Cardiac fibroblast (primary cell): Measurements from ENCODE around the gene TSSK6.

Experiments
- DNase-seq, 2 donors: peaks; one replicate each; pipeline versions ENCODE4 v3.0.0 to v3.0.0-alpha.2; 2010; ENCODE audit warnings: low read depth in 2 of 2
- H3K4me3 ChIP-seq, 2 donors: replicated peaks in 1 of 2; 1 replicate in 1 of 2; 2 replicates in 1 of 2; pipeline ENCODE4 v1.5.1; 2011; ENCODE audit warnings: low read depth in 2 of 2, low read length in 2 of 2, mild to moderate bottlenecking in 2 of 2, moderate library complexity in 1 of 2
- TF ChIP-seq, protein P1 (sequence below): IDR thresholded peaks from one replicate; pipeline ENCODE4 v1.5.1; 2011; ENCODE audit warnings: low read depth, mild to moderate bottlenecking, low read length, inconsistent platforms

Gene TSSK6

DNA sequence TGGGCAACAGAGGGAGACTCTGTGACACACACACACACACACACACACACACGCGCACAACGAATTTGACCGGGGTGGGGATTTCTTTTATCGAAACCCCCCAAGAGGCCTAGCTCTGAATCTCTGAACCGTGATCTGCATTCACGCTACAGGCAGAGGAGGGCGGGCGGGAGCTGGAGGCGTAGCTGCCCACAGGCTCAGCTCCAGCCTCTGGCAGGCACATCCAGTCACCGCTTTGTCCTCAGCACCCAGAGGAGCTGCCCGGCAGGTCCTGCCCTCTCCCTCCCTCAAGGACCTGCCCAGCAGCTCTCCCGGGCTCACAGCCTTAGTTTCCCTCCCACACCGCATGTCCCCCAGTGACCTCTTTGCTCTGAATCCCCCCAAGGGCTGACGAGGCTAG, 42.7 kb upstream of the TSSK6 start:
- H3K4me3 ChIP-seq: no peak overlapping the region
- no peak for DNase-seq
- TF ChIP-seq, protein P1, sequence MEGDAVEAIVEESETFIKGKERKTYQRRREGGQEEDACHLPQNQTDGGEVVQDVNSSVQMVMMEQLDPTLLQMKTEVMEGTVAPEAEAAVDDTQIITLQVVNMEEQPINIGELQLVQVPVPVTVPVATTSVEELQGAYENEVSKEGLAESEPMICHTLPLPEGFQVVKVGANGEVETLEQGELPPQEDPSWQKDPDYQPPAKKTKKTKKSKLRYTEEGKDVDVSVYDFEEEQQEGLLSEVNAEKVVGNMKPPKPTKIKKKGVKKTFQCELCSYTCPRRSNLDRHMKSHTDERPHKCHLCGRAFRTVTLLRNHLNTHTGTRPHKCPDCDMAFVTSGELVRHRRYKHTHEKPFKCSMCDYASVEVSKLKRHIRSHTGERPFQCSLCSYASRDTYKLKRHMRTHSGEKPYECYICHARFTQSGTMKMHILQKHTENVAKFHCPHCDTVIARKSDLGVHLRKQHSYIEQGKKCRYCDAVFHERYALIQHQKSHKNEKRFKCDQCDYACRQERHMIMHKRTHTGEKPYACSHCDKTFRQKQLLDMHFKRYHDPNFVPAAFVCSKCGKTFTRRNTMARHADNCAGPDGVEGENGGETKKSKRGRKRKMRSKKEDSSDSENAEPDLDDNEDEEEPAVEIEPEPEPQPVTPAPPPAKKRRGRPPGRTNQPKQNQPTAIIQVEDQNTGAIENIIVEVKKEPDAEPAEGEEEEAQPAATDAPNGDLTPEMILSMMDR: no peak

DNA sequence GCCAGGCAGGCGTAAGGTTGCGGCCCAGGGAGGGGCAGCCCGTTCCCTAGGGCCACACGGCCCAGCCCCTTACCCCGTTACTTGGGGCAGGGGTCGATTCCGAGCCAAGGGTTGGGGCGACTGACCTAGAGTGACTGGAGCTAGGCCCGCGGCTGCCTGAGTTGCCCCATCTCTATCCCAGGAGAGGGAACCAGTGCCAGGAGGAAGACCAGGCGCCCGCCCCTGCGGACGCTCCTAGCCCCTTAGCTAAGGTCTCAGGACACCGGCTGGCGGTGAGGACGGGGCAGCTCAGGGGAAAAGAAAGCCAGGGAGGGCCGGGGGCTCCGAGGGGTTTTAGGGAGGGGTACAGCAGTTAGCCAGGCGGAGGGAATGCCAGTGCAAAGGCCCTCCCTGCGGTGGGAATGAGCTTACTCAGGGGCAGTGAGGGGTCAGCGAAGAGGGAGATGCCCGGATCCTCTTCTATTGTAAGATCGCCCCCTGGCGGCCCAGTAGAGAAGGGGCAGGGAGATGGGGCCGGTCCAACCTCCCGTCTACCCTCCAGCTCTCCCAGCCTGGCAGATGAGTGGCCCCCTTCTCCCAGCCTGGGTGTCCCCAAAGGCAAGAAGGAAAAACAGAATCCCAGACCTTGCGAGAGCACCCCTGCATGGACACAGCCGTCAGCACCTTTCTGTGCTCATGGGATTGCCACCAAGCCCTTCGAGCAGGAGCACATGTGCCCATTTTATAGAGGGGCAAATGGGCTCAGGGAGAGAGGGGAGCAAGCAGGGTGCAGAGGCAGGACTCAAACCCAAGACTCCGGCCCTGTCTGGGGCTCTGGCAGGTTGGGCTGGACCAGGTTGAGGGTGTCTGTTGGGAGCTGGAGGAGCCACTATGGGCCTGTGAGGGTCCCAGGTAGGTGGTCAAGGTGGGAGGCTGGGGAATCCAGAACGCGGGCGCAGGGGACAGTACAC, 39.0 kb upstream of the TSSK6 start:
- TF ChIP-seq, protein P1: peak; percentile 86
- no peak overlapping the region for H3K4me3 ChIP-seq
- DNase-seq: peak; percentile 41 to 54

DNA sequence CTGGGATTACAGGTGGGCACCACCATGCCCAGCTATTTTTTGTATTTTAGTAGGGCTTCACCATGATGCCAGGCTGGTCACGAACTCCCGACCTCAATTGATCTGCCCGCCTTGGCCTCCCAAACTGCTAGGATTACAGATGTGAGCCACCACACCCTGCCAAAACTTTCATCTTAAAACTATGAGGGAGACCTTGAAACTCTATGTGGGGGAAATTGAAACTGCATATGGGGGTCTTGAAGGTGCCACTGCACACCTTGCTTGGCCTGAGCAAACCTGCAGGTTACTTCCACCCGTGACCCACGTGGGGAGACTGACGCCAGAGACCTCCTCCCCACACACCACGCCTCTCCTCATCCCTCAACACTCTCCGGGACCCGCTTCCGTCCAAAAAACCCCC, 38.3 kb upstream of the TSSK6 start:
- no peak overlapping the region for H3K4me3 ChIP-seq
- no peak for DNase-seq
- TF ChIP-seq, protein P1: no peak

DNA sequence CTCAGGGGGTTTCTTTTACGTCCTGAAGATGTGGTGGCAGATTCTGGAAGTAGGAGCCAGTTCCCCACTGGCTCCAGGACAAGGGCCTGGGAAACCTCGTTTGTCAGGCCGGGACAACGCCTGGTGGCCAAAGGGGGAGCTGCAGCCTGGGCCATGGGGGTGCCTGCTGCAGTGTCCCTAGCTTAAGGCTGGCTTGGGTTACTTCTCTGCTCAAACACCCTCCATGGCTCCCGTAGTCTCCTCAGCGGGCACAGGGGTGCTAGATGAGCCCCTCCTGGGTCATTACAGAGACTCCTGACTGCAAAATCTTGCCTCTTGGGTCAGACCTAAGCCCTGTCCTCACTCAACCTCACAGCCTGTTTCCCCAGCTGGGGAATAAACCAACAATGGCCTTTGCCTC, 37.5 kb upstream of the TSSK6 start:
- H3K4me3 ChIP-seq: no peak overlapping the region
- TF ChIP-seq, protein P1: peak; percentile 79
- DNase-seq: peak; percentile 34

DNA sequence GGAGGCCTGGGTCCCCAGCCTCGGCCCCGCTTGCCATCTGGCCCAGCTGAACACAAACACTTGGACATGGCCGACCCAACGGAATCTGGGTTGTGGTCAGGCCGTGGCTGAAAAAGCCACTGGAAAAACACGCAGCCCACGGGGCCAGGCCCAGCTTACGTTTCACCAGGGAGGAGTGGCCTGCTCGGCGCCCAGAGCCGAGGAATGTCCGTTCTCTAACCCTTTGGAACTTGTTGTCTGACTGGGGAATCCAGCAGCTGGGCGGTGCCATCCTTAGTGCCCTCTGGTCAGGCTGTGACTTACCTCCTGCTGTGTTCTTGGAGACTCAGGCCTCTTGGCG, 36.5 kb upstream of the TSSK6 start:
- DNase-seq: no peak
- H3K4me3 ChIP-seq: no peak overlapping the region
- TF ChIP-seq, protein P1: no peak

DNA sequence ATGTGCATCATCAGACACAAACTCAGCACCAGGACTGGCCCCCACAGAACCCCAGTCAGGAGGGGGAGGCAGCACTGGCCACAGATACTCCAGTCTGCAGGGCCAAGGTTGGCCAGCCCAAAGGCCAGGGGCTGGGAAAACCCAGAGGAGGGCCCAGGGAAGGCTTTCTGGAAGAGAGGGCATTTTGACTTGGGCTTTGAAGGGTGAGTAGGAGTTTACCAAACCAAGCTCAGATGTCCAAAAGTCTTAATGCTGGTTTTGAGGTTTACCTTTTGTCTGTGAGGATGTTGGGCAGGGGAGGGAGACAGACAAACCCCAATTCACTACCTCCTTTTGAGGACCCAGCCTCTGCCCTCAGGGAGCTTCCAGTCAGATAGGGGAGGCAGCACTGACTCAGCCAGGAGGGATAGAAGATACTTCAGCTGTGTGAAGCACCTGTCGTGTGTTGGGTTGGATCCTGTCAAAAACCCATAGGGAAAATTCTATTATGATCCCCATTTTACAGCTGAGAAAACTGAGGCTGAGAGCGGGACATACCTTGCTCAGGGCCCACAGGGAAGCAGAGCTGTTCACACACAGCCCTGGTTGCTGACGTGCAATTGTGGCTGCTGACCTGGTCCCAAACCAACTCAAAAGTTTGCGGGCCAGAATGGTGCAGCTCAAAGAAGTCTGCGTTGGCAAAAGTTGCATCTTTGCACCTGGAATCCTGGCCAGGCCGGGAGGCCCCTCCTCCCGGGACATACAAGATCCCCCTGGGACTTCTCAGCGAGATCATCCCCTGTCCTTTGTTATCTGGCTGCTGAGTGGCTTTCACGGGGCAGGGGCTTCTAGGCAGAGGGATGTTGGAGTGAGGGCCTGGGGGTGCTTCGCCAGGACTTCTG, 35.9 kb upstream of the TSSK6 start:
- TF ChIP-seq, protein P1: no peak
- no peak for DNase-seq
- H3K4me3 ChIP-seq: no peak overlapping the region
